HepG2 (cell line): ENCODE data around the gene CHRNB2. TPM values are rescaled to one million over a fixed set of nuclear protein-coding genes. Genes with fewer than 3 reads are reported as not detected.
A peak's percentile ranks its signal among the peaks of the same experiment; 100 is the strongest.

Source experiments
- EEA1 ChIP-seq: sonication (generic); formaldehyde crosslinking; IDR thresholded peaks from 2 replicates; pipeline ENCODE4 v1.5.1; 2020; ENCODE audit warnings: mild to moderate bottlenecking, missing genetic modification reagents, borderline replicate concordance
- FOXC1 ChIP-seq: sonication (generic); formaldehyde crosslinking; IDR thresholded peaks from 2 replicates; pipeline ENCODE4 v1.8.0; 2022; ENCODE audit warnings: mild to moderate bottlenecking, missing genetic modification reagents, borderline replicate concordance
- GABPA ChIP-seq, 2 experiments: IDR thresholded peaks; 2 replicates each; pipeline ENCODE4 v1.6.1; 2011 to 2016; ENCODE audit warnings: low read depth in 2 of 2, low read length in 1 of 2, missing biosample characterization in 1 of 2, missing genetic modification characterization in 1 of 2
- GATAD2A ChIP-seq: IDR thresholded peaks from 2 replicates; pipeline ENCODE4 v1.6.1; 2016
- MAZ ChIP-seq, 2 experiments: sonication (generic) in 1 of 2; formaldehyde crosslinking in 1 of 2; IDR thresholded peaks; 2 replicates each; pipeline versions ENCODE4 v1.5.0 to v1.6.1; 2012 to 2020; ENCODE audit warnings: low read depth in 2 of 2, mild to moderate bottlenecking in 2 of 2, borderline replicate concordance in 1 of 2, improper control_type of control experiment in 1 of 2, low read length in 1 of 2, missing genetic modification reagents in 1 of 2, moderate library complexity in 1 of 2
- MTA1 ChIP-seq: sonication (generic); formaldehyde crosslinking; IDR thresholded peaks from 2 replicates; pipeline ENCODE4 v1.4.0; 2020; ENCODE audit warnings: missing genetic modification reagents, mild to moderate bottlenecking, borderline replicate concordance
- NR3C1 ChIP-seq: sonication (generic); formaldehyde crosslinking; IDR thresholded peaks from 2 replicates; pipeline ENCODE4 v1.4.0; 2020; ENCODE audit warnings: missing genetic modification reagents
- NRL ChIP-seq: sonication (generic); formaldehyde crosslinking; IDR thresholded peaks from 2 replicates; pipeline ENCODE4 v1.5.0; 2020; ENCODE audit warnings: missing genetic modification reagents, mild to moderate bottlenecking, moderate library complexity, borderline replicate concordance
- POLR2AphosphoS5 ChIP-seq: IDR thresholded peaks from 2 replicates; pipeline ENCODE4 v1.6.1; 2012; ENCODE audit warnings: low read depth, low read length
- SIN3B ChIP-seq: fragments of 150-350 bp; IDR thresholded peaks from 2 replicates; pipeline ENCODE4 v1.6.1; 2014; ENCODE audit warnings: low read length
- TEAD3 ChIP-seq: optimal IDR thresholded peaks from 2 replicates; pipeline ENCODE3; 2016; ENCODE audit warnings: borderline replicate concordance
- THAP11 ChIP-seq: IDR thresholded peaks from 2 replicates; pipeline ENCODE4 v1.6.1; 2016; ENCODE audit warnings: missing biosample characterization, missing genetic modification reagents
- ZMAT3 ChIP-seq: sonication (generic); formaldehyde crosslinking; conservative IDR thresholded peaks from 2 replicates; pipeline ENCODE4 v1.7.0; 2021; ENCODE audit warnings: missing genetic modification reagents
- ZNF12 ChIP-seq: sonication (generic); formaldehyde crosslinking; IDR thresholded peaks from 2 replicates; pipeline ENCODE4 v1.5.0; 2020; ENCODE audit warnings: missing genetic modification reagents
- ZNF20 ChIP-seq: sonication (generic); formaldehyde crosslinking; IDR thresholded peaks from 2 replicates; pipeline ENCODE4 v1.4.0; 2020; ENCODE audit warnings: mild to moderate bottlenecking, moderate library complexity, missing genetic modification reagents
- ZNF468 ChIP-seq: sonication (generic); formaldehyde crosslinking; IDR thresholded peaks from 2 replicates; pipeline ENCODE4 v1.8.0; 2022; ENCODE audit warnings: mild to moderate bottlenecking, moderate library complexity, missing genetic modification reagents
- ZNF788 ChIP-seq: sonication (generic); formaldehyde crosslinking; IDR thresholded peaks from 2 replicates; pipeline ENCODE4 v1.5.0; 2020; ENCODE audit warnings: mild to moderate bottlenecking, missing genetic modification reagents, borderline replicate concordance
- ZXDC ChIP-seq: sonication (generic); formaldehyde crosslinking; IDR thresholded peaks from 2 replicates; pipeline ENCODE4 v1.5.0; 2020; ENCODE audit warnings: mild to moderate bottlenecking, missing genetic modification reagents
- polyA plus RNA-seq, 8 experiments: library from polyadenylated mRNA; depleted of rRNA in 3 of 8; stranded (reverse) in 7 of 8; unstranded in 1 of 8; fragments of >200 nt; fragmentation: Illumina TruSeq in 4 of 8; extraction: Trizol in 4 of 8; gene quantifications; 2 replicates each; pipeline versions ENCODE4 v1.2.1 to v1.2.3, GENCODE V29; 2011 to 2016; ENCODE audit warnings: low read depth in 4 of 8, missing spikeins in 1 of 8, mixed read lengths in 1 of 8; ENCODE audit not compliant: insufficient read depth in 1 of 8
- total RNA-seq, 5 experiments: library from RNA; depleted of rRNA; stranded (reverse); fragments of >200 nt; fragmentation: Illumina TruSeq; extraction: Trizol; gene quantifications; 2 replicates each; pipeline ENCODE4 v1.2.3, GENCODE V29; 2016; ENCODE audit warnings: low read depth in 1 of 5
- TF ChIP-seq, protein P1 (sequence below): sonication (generic); formaldehyde crosslinking; conservative IDR thresholded peaks from 2 replicates; pipeline ENCODE4 v1.4.0; 2020; ENCODE audit warnings: mild to moderate bottlenecking, missing genetic modification reagents, moderate library complexity

The CHRNB2 gene
- total and polyA plus RNA-seq, 2 of the 13 experiments (the other 11 are each of a cell fraction or from before 2014, with no cell fraction given), result 0.03 to 0.07 TPM

- TF ChIP-seq, protein P1, sequence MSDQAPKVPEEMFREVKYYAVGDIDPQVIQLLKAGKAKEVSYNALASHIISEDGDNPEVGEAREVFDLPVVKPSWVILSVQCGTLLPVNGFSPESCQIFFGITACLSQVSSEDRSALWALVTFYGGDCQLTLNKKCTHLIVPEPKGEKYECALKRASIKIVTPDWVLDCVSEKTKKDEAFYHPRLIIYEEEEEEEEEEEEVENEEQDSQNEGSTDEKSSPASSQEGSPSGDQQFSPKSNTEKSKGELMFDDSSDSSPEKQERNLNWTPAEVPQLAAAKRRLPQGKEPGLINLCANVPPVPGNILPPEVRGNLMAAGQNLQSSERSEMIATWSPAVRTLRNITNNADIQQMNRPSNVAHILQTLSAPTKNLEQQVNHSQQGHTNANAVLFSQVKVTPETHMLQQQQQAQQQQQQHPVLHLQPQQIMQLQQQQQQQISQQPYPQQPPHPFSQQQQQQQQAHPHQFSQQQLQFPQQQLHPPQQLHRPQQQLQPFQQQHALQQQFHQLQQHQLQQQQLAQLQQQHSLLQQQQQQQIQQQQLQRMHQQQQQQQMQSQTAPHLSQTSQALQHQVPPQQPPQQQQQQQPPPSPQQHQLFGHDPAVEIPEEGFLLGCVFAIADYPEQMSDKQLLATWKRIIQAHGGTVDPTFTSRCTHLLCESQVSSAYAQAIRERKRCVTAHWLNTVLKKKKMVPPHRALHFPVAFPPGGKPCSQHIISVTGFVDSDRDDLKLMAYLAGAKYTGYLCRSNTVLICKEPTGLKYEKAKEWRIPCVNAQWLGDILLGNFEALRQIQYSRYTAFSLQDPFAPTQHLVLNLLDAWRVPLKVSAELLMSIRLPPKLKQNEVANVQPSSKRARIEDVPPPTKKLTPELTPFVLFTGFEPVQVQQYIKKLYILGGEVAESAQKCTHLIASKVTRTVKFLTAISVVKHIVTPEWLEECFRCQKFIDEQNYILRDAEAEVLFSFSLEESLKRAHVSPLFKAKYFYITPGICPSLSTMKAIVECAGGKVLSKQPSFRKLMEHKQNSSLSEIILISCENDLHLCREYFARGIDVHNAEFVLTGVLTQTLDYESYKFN (CRISPR knock-in tag), result peak; percentile 17
- TF ChIP-seq MAZ (IDR thresholded peaks at IDR 0.05; ENCODE audit: borderline replicate concordance, low read depth, low read length), result 0 out of 2 replicates have a peak, but pooled peaks have one; percentile 7
- no peak for TF ChIP-seq MAZ (CRISPR knock-in tag; IDR thresholded peaks at IDR 0.05; ENCODE audit: low read depth)
- 0 out of 2 replicates have a peak, but pooled peaks have one; percentile 67 for TF ChIP-seq ZNF20
- TF ChIP-seq ZXDC, result no peak
- no peak for TF ChIP-seq NR3C1
- TF ChIP-seq FOXC1, result peak; percentile 47; the same call in 1 of the 2 replicates
- TF ChIP-seq TEAD3 (CRISPR knock-in tag), result peak; percentile 44
- TF ChIP-seq MTA1 (CRISPR knock-in tag), result peak; percentile 74; the same call in 1 of the 2 replicates
- TF ChIP-seq ZNF12 (CRISPR knock-in tag), result 0 out of 2 replicates have a peak, but pooled peaks have one; percentile 24
- 0 out of 2 replicates have a peak, but pooled peaks have one; percentile 37 for TF ChIP-seq GATAD2A (CRISPR knock-in tag)
- 0 out of 2 replicates have a peak, but pooled peaks have one; percentile 28 for TF ChIP-seq EEA1
- TF ChIP-seq ZNF788 (CRISPR knock-in tag), result peak; percentile 36; the same call in 1 of the 2 replicates
- peak; percentile 72; the same call in 1 of the 2 replicates for TF ChIP-seq NRL
- 0 out of 2 replicates have a peak, but pooled peaks have one; percentile 33 for TF ChIP-seq ZMAT3 (CRISPR knock-in tag)
- peak; percentile 80; the same call in 1 of the 2 replicates for TF ChIP-seq ZNF468 (CRISPR knock-in tag)
- no peak for TF ChIP-seq GABPA (IDR thresholded peaks at IDR 0.05; ENCODE audit: low read depth, low read length)
- peak; percentile 54; the same call in 1 of the 2 replicates for TF ChIP-seq GABPA (CRISPR knock-in tag; IDR thresholded peaks at IDR 0.05; ENCODE audit: low read depth)
- TF ChIP-seq SIN3B, result peak; percentile 70
- peak; percentile 87 for TF ChIP-seq THAP11 (CRISPR knock-in tag)
- TF ChIP-seq POLR2AphosphoS5, result peak; percentile 76
Observed at GRCh38 chr1:154627257-154628120, 59.9 kb downstream of the CHRNB2 start (continued).
